Activated naive CD4-positive, alpha-beta T cell treated with anti-CD3 and anti-CD28 coated beads, Interleukin-2, amount 50 U/mL, for 72 hours (primary cell): Measurements from ENCODE around the gene FOXJ3. TPM values are rescaled to one million over a fixed set of nuclear protein-coding genes. Genes with fewer than 3 reads are reported as not detected.

Experiments used
- ATAC-seq, 2 donors: fragments of 150-1000 bp; cut with Tn5 transposase; 2 replicates each; pipeline ENCODE4 v1.10.0; 2021; ENCODE audit warnings: mild to moderate bottlenecking in 2 of 2, moderate library complexity in 2 of 2
- DNase-seq, 2 donors: peaks; one replicate each; pipeline ENCODE4 v3.0.0; 2021 to 2022; ENCODE audit warnings: low spot score in 2 of 2
- H3K27ac Mint-ChIP-seq, 2 donors: one replicate each; pipeline ENCODE4 v1.8.0; 2022; ENCODE audit warnings: mild to moderate bottlenecking in 2 of 2, mixed read lengths in 2 of 2
- H3K36me3 Mint-ChIP-seq, 2 donors: one replicate each; pipeline ENCODE4 v1.8.0; 2022; ENCODE audit warnings: mixed read lengths in 2 of 2
- H3K9me3 Mint-ChIP-seq, 2 donors: one replicate each; pipeline ENCODE4 v1.8.0; 2022; ENCODE audit warnings: mixed read lengths in 2 of 2
- total RNA-seq, 2 donors: library from RNA; stranded (reverse); gene quantifications; one replicate each; pipeline ENCODE4 v1.2.3, GENCODE V29; 2022

The FOXJ3 gene
- total RNA-seq, 2 donors from 2014 or later: 51.0 to 52.9 TPM

GRCh38 chr1:42340901-42341300 is 5.9 kb upstream of the FOXJ3 start:
- DNase-seq (no peak), ATAC-seq (no peak)
- Mint-ChIP-seq H3K9me3 (no peaks in the 10 kb centered on the region), H3K27ac (no peak overlapping the region), H3K36me3 (peaks cover 0 to 3% of the 10 kb centered on the region in 2 donors)

- no peak for DNase-seq
- Mint-ChIP-seq H3K27ac (no peak overlapping the region), H3K9me3 (no peaks in the 10 kb centered on the region), H3K36me3 (peaks cover 0 to 5% of the 10 kb centered on the region in 2 donors)
- no peak for ATAC-seq
Observed at GRCh38 chr1:42340093-42340492, 5.1 kb upstream of the FOXJ3 start.

GRCh38 chr1:42336978-42337377 is 1.9 kb upstream of the FOXJ3 start:
- Mint-ChIP-seq H3K27ac (peak overlapping the region in 1 of 2 donors; percentile 44), H3K36me3 (peaks cover 9% of the 10 kb centered on the region in 2 donors), H3K9me3 (no peaks in the 10 kb centered on the region)
- DNase-seq: no peak
- no peak for ATAC-seq

- peak; percentile 6 to 8 for ATAC-seq
- peak overlapping the region; percentile 85 to 88 for H3K27ac Mint-ChIP-seq
- H3K9me3 Mint-ChIP-seq: no peaks in the 10 kb centered on the region
- H3K36me3 Mint-ChIP-seq: peaks cover 9 to 10% of the 10 kb centered on the region in 2 donors
- DNase-seq: no peak
Observed at GRCh38 chr1:42335809-42336518, 929 bp upstream of the FOXJ3 start.

GRCh38 chr1:42334240-42335049 is 590 bp downstream of the FOXJ3 start:
- peak; percentile 41 to 62 for DNase-seq
- no peaks in the 10 kb centered on the region for H3K9me3 Mint-ChIP-seq
- peaks cover 9 to 14% of the 10 kb centered on the region in 2 donors for H3K36me3 Mint-ChIP-seq
- peak; percentile 69 to 75 for ATAC-seq
- H3K27ac Mint-ChIP-seq: peak overlapping the region; percentile 82 to 94

GRCh38 chr1:42333662-42334239 is 1.3 kb downstream of the FOXJ3 start:
- peak overlapping the region; percentile 82 to 94 for H3K27ac Mint-ChIP-seq
- no peaks in the 10 kb centered on the region for H3K9me3 Mint-ChIP-seq
- H3K36me3 Mint-ChIP-seq: peaks cover 9 to 14% of the 10 kb centered on the region in 2 donors
- DNase-seq (no peak), ATAC-seq (no peak)

- H3K9me3 Mint-ChIP-seq: no peaks in the 10 kb centered on the region
- ATAC-seq (no peak), DNase-seq (no peak)
- H3K27ac Mint-ChIP-seq: no peak overlapping the region
- H3K36me3 Mint-ChIP-seq: peaks cover 9 to 14% of the 10 kb centered on the region in 2 donors
Observed at GRCh38 chr1:42332877-42333276, 2.2 kb downstream of the FOXJ3 start.

- Mint-ChIP-seq H3K27ac (no peak overlapping the region), H3K36me3 (peaks cover 9% of the 10 kb centered on the region in 2 donors), H3K9me3 (no peaks in the 10 kb centered on the region)
- no peak for DNase-seq
- ATAC-seq: no peak
Observed at GRCh38 chr1:42330215-42330614, 4.8 kb downstream of the FOXJ3 start.

- no peak overlapping the region for H3K27ac Mint-ChIP-seq
- ATAC-seq: no peak
- no peak for DNase-seq
- no peaks in the 10 kb centered on the region for H3K9me3 Mint-ChIP-seq
- H3K36me3 Mint-ChIP-seq: peaks cover 4 to 5% of the 10 kb centered on the region in 2 donors
Observed at GRCh38 chr1:42328916-42329496, 6.0 kb downstream of the FOXJ3 start.

GRCh38 chr1:42328047-42328625 is 6.9 kb downstream of the FOXJ3 start:
- no peak overlapping the region for H3K27ac Mint-ChIP-seq
- no peak for ATAC-seq
- H3K9me3 Mint-ChIP-seq: no peaks in the 10 kb centered on the region
- peaks cover 0 to 5% of the 10 kb centered on the region in 2 donors for H3K36me3 Mint-ChIP-seq
- no peak for DNase-seq

- no peak for DNase-seq
- H3K9me3 Mint-ChIP-seq: peaks cover 0 to 5% of the 10 kb centered on the region in 2 donors
- H3K36me3 Mint-ChIP-seq: peaks cover 0 to 10% of the 10 kb centered on the region in 2 donors
- no peak overlapping the region for H3K27ac Mint-ChIP-seq
- ATAC-seq: no peak
Observed at GRCh38 chr1:42325014-42325402, 10.0 kb downstream of the FOXJ3 start.

- Mint-ChIP-seq H3K9me3 (peaks cover 0 to 5% of the 10 kb centered on the region in 2 donors), H3K36me3 (peaks cover 0 to 10% of the 10 kb centered on the region in 2 donors), H3K27ac (no peak overlapping the region)
- DNase-seq: no peak
- ATAC-seq: no peak
Observed at GRCh38 chr1:42324398-42325013, 10.5 kb downstream of the FOXJ3 start.

- no peak for DNase-seq
- Mint-ChIP-seq H3K36me3 (peaks cover 0 to 10% of the 10 kb centered on the region in 2 donors), H3K9me3 (peaks cover 0 to 5% of the 10 kb centered on the region in 2 donors), H3K27ac (no peak overlapping the region)
- no peak for ATAC-seq
Observed at GRCh38 chr1:42323551-42323950, 11.5 kb downstream of the FOXJ3 start.

- DNase-seq (no peak), ATAC-seq (no peak)
- no peak overlapping the region for H3K27ac Mint-ChIP-seq
- peaks cover 0 to 5% of the 10 kb centered on the region in 2 donors for H3K9me3 Mint-ChIP-seq
- H3K36me3 Mint-ChIP-seq: peaks cover 0 to 10% of the 10 kb centered on the region in 2 donors
Observed at GRCh38 chr1:42322577-42322976, 12.5 kb downstream of the FOXJ3 start.

GRCh38 chr1:42321731-42322130 is 13.3 kb downstream of the FOXJ3 start:
- H3K36me3 Mint-ChIP-seq: peaks cover 0 to 10% of the 10 kb centered on the region in 2 donors
- peaks cover 0 to 5% of the 10 kb centered on the region in 2 donors for H3K9me3 Mint-ChIP-seq
- DNase-seq (no peak), ATAC-seq (no peak)
- H3K27ac Mint-ChIP-seq: no peak overlapping the region

GRCh38 chr1:42320708-42321107 is 14.3 kb downstream of the FOXJ3 start:
- DNase-seq (no peak), ATAC-seq (no peak)
- Mint-ChIP-seq H3K36me3 (peaks cover 0 to 10% of the 10 kb centered on the region in 2 donors), H3K27ac (peak overlapping the region in 1 of 2 donors; percentile 51), H3K9me3 (peaks cover 0 to 5% of the 10 kb centered on the region in 2 donors)
